Measurements from ENCODE around the gene ACBD3.

DNA sequence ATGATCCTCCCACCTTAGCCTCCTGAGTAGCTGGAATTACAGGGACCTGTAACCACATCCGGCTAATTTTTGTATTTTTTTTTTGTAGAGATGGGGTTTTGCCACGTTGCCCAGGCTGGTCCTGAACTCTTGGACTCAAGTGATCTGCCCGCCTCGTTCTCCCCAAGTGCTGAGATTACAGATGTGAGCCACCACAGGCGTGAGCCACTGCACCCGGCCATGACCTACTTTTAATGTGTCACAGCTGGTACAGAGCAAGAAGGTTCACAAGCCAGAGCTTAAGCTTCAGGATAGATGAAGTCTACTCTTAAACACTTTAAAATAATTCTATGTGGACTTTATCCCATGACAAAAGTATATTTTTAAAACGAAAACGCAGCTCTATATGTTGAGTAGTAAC is 23.6 kb downstream of the ACBD3 start:
- TF ChIP-seq POLR2A (IDR thresholded peaks at IDR 0.05; ENCODE audit: low read depth, low read length) (no peak), TAF1 (IDR thresholded peaks at IDR 0.05; ENCODE audit: borderline replicate concordance, low read depth, low read length) (no peak), POLR2AphosphoS5 (IDR thresholded peaks at IDR 0.05; ENCODE audit: low read depth, low read length) (no peak)
